Adrenal gland (tissue), 12 donors: ENCODE results near the gene TRAF1. TPM values are rescaled to one million over a fixed set of nuclear protein-coding genes. Genes with fewer than 3 reads are reported as not detected.

Experiments used
- DNase-seq, 7 donors: peaks; one replicate each; pipeline ENCODE4 v3.0.0-alpha.2; 2019 to 2020
- H3K27ac ChIP-seq, 5 donors: fragments of 200-600 bp; sonication (generic) in 4 of 5; 1 replicate in 3 of 5; 2 replicates in 2 of 5; pipeline versions ENCODE4 v1.5.1 to v1.8.0; 2016 to 2020; ENCODE audit warnings: mild to moderate bottlenecking in 1 of 5
- H3K27me3 ChIP-seq: fragments of 200-600 bp; 2 replicates; pipeline ENCODE4 v1.8.0; 2021
- H3K36me3 ChIP-seq, 2 donors: fragments of 200-600 bp; replicated peaks in 1 of 2; 1 replicate in 1 of 2; 2 replicates in 1 of 2; pipeline versions ENCODE4 v1.5.1 to v1.8.0; 2018 to 2022
- H3K4me1 ChIP-seq, 2 donors: fragments of 200-600 bp; replicated peaks in 1 of 2; 1 replicate in 1 of 2; 2 replicates in 1 of 2; pipeline versions ENCODE4 v1.5.1 to v1.8.0; 2018 to 2021
- H3K4me3 ChIP-seq, 4 donors: fragments of 200-600 bp; sonication (generic) in 3 of 4; one replicate each; pipeline ENCODE4 v1.5.1; 2016 to 2018
- H3K9me3 ChIP-seq, 3 donors: fragments of 200-600 bp; sonication (generic) in 1 of 3; replicated peaks in 1 of 3; 1 replicate in 2 of 3; 2 replicates in 1 of 3; pipeline versions ENCODE4 v1.5.1 to v1.8.0; 2016 to 2021
- CTCF ChIP-seq, 6 experiments: fragments of 450-650 bp in 4 of 6; fragments of 200-600 bp in 2 of 6; sonication (generic) in 1 of 6; IDR thresholded peaks; 1 replicate in 5 of 6; 2 replicates in 1 of 6; pipeline versions ENCODE4 v1.5.1 to v1.8.0; 2016 to 2021; ENCODE audit warnings: antibody characterized with exemption in 6 of 6, mild to moderate bottlenecking in 2 of 6, moderate library complexity in 1 of 6
- POLR2A ChIP-seq, 2 donors: fragments of 450-650 bp; IDR thresholded peaks; one replicate each; pipeline ENCODE4 v1.6.1; 2017; ENCODE audit warnings: antibody characterized with exemption in 2 of 2, mild to moderate bottlenecking in 2 of 2, moderate library complexity in 1 of 2
- WGBS, 4 donors: extraction: QIAGEN DNeasy Blood & Tissue Kit in 2 of 4; methylation state at CpG; one replicate each; pipeline versions ENCODE4 v1.1.5 to v1.1.7; 2013 to 2017; 5-methylcytosine and 5-hydroxymethylcytosine counted together
- intact Hi-C, 2 donors: fragments of 100-400 bp; cut with DNase I; formaldehyde crosslinking; loops; one replicate each; pipeline versions ENCODE4 v1.14.1 to v1.15.0; 2022 to 2023
- polyA plus RNA-seq, 3 donors: library from polyadenylated mRNA; stranded (reverse); fragments of 200-250 nt in 2 of 3; fragments of 350-450 nt in 1 of 3; fragmentation: Illumina TruSeq in 1 of 3; extraction: RNeasy Lipid Tissue Mini Kit (QIAGEN cat#74804) in 1 of 3; gene quantifications; one replicate each; pipeline ENCODE4 v1.2.3, GENCODE V29; 2013 to 2014
- total RNA-seq, 9 donors: library from RNA; depleted of rRNA in 4 of 9; stranded (reverse); fragments of >200 nt in 4 of 9; fragments of 120-200 nt in 1 of 9; fragmentation: NEBNext Ultra II Directional in 1 of 9; extraction: Animal tissue kit (Norgen Biotek cat#: 25700) in 1 of 9; gene quantifications; one replicate each; pipeline versions ENCODE4 v1.1.0 to v1.2.4, GENCODE V29; 2013 to 2023
- donor health status: healthy with polysubstance abuse.
- donor health status: Bipolar disorder and iron deficiency.
- donor health status: DM: yes; HTN: yes; CAD: no.
- donor health status: DM: no; HTN: no; CAD: no.
- donor health status: DM: no; HTN: no; CAD: no.
- donor health status: DM: yes; HTN: yes; CAD: no.

Gene TRAF1
- total and polyA plus RNA-seq, 12 donors = 1.6 to 42.7 (median 7.0) TPM

GRCh38 chr9:120929229-120929791, 2.7 kb upstream of the TRAF1 start:
- TF ChIP-seq CTCF (IDR thresholded peaks at IDR 0.05) = no peak
- TF ChIP-seq POLR2A (IDR thresholded peaks at IDR 0.05) = peak in 1 of 2 donors; percentile 4
- DNase-seq = peak in 1 of 7 donors; percentile 50
- peak overlapping the region; percentile 46 to 96 (median 83) for H3K27ac ChIP-seq
- H3K36me3 ChIP-seq = no peaks in the 10 kb centered on the region
- no peaks in the 10 kb centered on the region for H3K27me3 ChIP-seq
- peaks cover 22 to 58% of the 10 kb centered on the region in 2 donors for H3K4me1 ChIP-seq
- WGBS, 4 donors = 25 to 55% (median 29%) methylated on average over 11 to 26 of the region's 26 CpGs
- no peaks in the 10 kb centered on the region for H3K9me3 ChIP-seq
- intact Hi-C loops = no loop called here
- H3K4me3 ChIP-seq = peak overlapping the region in 3 of 4 donors; percentile 2 to 84 (median 76)

- H3K36me3 ChIP-seq = no peaks in the 10 kb centered on the region
- TF ChIP-seq CTCF (IDR thresholded peaks at IDR 0.05) (peak in 4 of 6 experiments; percentile 20 to 38 (median 24)), POLR2A (IDR thresholded peaks at IDR 0.05) (peak; percentile 37 to 55)
- no peaks in the 10 kb centered on the region for H3K27me3 ChIP-seq
- 0 to 7% (median 1%) methylated on average over 14 to 73 of the region's 73 CpGs for WGBS, 4 donors
- peaks cover 22 to 51% of the 10 kb centered on the region in 2 donors for H3K4me1 ChIP-seq
- peak overlapping the region; percentile 46 to 96 (median 83) for H3K27ac ChIP-seq
- peak overlapping the region; percentile 2 to 84 (median 65) for H3K4me3 ChIP-seq
- intact Hi-C loops = no loop called here
- H3K9me3 ChIP-seq = no peaks in the 10 kb centered on the region
- DNase-seq = peak; percentile 70 to 84 (median 77)
These were observed 2.1 kb upstream of the TRAF1 start for GRCh38 chr9:120928483-120929228.

- H3K9me3 ChIP-seq = no peaks in the 10 kb centered on the region
- no peak for TF ChIP-seq POLR2A (IDR thresholded peaks at IDR 0.05)
- TF ChIP-seq CTCF (IDR thresholded peaks at IDR 0.05) = no peak
- peak in 6 of 7 donors; percentile 73 to 84 (median 78) for DNase-seq
- H3K27me3 ChIP-seq = no peaks in the 10 kb centered on the region
- H3K4me1 ChIP-seq = peaks cover 22 to 46% of the 10 kb centered on the region in 2 donors
- H3K4me3 ChIP-seq = peak overlapping the region in 3 of 4 donors; percentile 54 to 84 (median 76)
- H3K27ac ChIP-seq = peak overlapping the region; percentile 46 to 96 (median 83)
- 40 to 46% (median 41%) methylated on average over 14 of the region's 14 CpGs for WGBS, 4 donors
- intact Hi-C loops = no loop called here
- no peaks in the 10 kb centered on the region for H3K36me3 ChIP-seq
These were observed 1.5 kb upstream of the TRAF1 start for GRCh38 chr9:120928015-120928482.

GRCh38 chr9:120927269-120928014, 846 bp upstream of the TRAF1 start:
- no peak for DNase-seq
- intact Hi-C loops = no loop called here
- peaks cover 22 to 40% of the 10 kb centered on the region in 2 donors for H3K4me1 ChIP-seq
- no peaks in the 10 kb centered on the region for H3K36me3 ChIP-seq
- H3K4me3 ChIP-seq = no peak overlapping the region
- peak overlapping the region in 3 of 5 donors; percentile 83 to 96 (median 95) for H3K27ac ChIP-seq
- H3K27me3 ChIP-seq = no peaks in the 10 kb centered on the region
- TF ChIP-seq CTCF (IDR thresholded peaks at IDR 0.05) = no peak
- TF ChIP-seq POLR2A (IDR thresholded peaks at IDR 0.05) = no peak
- H3K9me3 ChIP-seq = no peaks in the 10 kb centered on the region
- WGBS, 4 donors = 59 to 80% (median 68%) methylated on average over 7 to 8 of the region's 8 CpGs
